ENCODE results near the gene MLIP. TPM values are rescaled to one million over a fixed set of nuclear protein-coding genes. Genes with fewer than 3 reads are reported as not detected.

MLIP gene
- polyA plus RNA-seq, 4 donors: 0.32 to 0.93 (median 0.48) TPM

DNA sequence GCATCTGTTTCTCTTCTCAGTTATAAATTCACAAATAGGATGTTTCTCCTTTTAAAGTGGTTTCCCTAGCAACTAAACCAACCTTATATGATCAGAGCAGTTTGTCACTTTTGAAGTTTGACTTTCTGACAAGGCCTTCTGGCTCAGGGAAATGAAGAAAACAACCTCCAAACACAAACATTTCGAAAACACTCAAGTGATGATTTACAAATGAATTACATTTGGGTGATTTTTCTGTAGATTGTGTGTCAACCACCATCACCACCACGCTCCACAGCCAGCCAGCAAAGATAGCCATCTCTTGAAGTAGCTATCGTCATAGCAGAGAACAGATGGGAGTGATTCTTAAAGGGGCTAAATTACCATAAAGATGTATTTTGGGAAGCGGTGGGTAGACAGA is 16.5 kb upstream of the MLIP start:
- no peak for DNase-seq (ENCODE audit: low read depth in 4 of 4, low spot score in 2 of 4)

DNA sequence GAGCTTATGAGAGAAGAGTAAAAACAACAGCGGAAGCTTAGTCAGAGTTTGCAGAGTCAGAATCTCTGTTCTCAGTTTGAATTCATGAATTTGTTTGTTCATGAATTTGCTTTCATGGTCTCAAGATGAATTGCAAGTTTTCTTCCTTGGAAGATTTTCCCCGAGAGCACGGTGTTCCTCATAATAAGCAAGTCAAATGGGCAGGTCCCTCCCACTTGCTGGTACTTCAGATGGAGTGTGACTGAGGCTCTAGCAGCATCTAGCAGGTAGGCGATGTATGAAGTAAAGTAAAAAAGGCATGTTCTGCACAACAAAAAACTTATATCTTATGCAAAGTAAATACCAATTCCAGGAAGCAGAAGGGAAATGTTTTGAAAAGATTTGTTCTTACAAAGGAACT is 15.5 kb upstream of the MLIP start:
- no peak for DNase-seq (ENCODE audit: low read depth in 4 of 4, low spot score in 2 of 4)

DNA sequence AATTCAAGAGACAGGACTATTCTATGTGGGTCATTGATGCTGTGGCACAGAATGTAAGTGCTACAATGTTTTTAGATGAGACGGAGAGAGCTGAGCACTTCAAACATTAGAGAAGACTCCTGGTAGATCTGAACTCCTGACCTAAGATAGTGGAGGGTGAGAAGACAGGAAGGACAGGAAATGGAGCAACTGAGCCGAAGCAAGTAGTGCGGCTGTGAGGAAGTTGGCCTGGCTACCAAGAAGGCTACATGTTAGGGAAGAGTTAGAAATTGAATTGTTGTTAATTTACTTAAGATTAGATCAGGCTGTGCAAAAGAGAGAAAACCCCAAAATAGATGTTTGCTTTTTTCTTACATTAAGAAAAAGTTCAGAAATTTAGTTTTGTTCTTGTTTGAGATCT is 14.4 kb upstream of the MLIP start:
- no peak for DNase-seq (ENCODE audit: low read depth in 4 of 4, low spot score in 2 of 4)

- no peak for DNase-seq (ENCODE audit: low read depth in 4 of 4, low spot score in 2 of 4)
Measured at GRCh38 chr6:54097753-54098152, 13.5 kb upstream of the MLIP start.

DNA sequence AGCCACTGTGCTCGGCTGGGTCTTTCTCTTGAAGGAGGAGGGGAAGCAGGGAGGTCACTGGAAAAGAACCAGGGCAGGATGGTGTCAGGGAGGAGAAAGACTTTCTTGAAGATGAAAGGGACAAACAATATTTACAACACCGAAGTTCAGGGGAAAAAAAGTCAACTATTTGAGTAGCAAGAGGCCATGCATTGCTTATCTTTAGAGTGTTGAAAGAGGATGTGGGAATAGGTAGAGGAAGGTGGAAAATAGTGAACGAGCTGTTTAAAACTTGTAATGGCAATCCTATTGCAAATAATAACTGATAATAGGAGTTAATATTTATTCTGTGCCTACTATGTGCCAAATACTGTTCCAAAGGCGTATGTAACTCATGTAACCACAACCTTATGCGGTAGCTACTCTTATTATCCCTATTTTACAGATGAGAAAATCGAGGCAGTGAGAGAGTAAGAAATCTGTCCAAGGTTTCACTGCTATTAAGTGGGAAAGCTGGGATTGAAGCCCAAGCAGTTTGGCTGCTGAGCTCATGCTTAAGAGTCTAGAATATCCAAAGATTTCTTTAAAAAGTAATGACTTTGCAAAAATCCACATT is 12.7 kb upstream of the MLIP start:
- no peak for DNase-seq (ENCODE audit: low read depth in 4 of 4, low spot score in 2 of 4)

GRCh38 chr6:54099225-54099624 is 12.0 kb upstream of the MLIP start:
- no peak for DNase-seq (ENCODE audit: low read depth in 4 of 4, low spot score in 2 of 4)

- no peak for DNase-seq (ENCODE audit: low read depth in 4 of 4, low spot score in 2 of 4)
Measured at GRCh38 chr6:54100411-54101006, 10.7 kb upstream of the MLIP start.

DNA sequence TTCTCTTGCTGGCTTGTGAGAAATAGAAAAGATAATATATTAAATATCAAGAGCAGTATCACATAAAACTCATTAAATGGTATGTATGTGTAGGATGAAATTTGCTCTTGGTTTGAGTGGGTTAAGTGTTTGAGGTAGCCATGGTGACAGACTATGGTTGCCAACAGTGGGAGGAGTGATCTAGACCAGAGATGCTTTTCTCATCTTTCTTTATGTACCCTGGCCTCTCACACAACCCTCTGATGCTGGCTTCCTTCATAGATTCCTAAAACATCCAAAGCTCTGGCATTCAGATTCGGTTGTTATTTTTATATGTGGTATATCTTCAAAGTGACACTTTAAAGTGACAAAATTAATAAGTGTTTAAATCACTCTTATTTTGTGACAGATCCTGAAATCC is 9.0 kb upstream of the MLIP start:
- DNase-seq (ENCODE audit: low read depth in 4 of 4, low spot score in 2 of 4): no peak

DNA sequence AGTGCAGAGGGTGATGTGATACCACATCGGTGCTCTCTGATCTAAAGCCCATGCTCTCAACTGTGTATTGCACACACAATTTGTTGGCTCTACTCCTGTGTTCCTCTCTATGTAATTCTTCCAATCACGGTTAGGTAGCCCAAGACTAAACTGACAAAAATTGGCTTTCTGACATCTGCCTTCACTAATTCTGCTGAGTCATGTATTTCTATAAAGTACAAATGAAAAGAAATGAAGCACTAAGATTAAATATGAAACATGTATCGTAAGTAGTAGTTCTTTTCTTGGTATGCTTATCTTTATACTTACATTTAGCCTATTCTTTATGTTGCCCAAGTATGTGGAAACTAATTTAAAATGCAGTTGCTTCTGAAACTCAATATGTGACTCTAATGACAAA is 7.7 kb upstream of the MLIP start:
- no peak for DNase-seq (ENCODE audit: low read depth in 4 of 4, low spot score in 2 of 4)

- DNase-seq (ENCODE audit: low read depth in 4 of 4, low spot score in 2 of 4): no peak
Measured at GRCh38 chr6:54106727-54107126, 4.5 kb upstream of the MLIP start.

DNA sequence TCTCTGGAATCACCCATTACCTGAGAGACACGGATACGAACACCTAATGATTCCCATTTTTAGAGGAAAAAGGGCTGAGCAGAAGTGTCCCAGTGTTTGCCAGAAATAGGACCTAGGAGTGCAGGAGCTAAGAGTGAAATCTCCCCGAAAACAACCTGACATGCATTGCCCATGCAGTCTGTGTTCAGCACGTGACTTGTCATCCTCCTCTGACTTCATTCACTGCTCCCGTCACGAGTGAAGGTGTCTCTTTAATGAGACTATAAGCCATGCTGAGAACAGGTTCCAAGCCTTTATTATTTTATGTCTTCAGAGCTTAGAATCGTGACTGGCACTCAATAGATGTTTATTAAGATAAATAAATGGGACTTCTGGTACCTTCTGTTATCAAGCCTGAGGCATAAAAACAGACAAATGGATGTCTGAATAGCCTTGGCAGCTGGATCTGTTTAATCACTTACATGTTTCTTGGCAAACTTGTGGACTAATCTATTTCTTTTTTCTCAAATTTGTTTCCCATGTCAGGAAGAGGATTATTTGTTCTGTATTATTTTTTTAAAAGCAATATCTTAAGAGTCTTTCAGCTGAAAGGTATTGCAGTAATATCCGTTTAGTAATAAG is 3.7 kb upstream of the MLIP start:
- no peak for DNase-seq (ENCODE audit: low read depth in 4 of 4, low spot score in 2 of 4)

GRCh38 chr6:54108271-54108670 is 3.0 kb upstream of the MLIP start:
- no peak for DNase-seq (ENCODE audit: low read depth in 4 of 4, low spot score in 2 of 4)

DNA sequence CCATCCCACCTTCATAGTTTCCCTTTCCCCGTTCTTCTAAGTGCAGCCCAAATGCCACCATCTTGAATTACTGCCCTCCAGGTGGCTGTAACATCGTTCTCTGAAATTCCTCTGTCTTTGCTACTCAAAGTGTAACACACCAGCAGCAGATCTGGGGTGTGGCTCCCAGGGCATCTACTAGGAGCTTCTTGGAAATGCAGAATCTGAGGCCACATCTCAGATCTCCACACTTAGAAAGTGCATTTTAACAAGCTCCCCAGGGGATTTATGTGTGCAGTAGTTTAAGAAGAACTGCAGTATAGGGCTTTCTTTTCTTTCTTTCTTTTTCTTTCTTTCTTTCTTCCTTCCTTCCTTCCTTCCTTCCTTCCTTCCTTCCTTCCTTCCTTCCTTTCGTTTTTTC is 1.7 kb upstream of the MLIP start:
- no peak for DNase-seq (ENCODE audit: low read depth in 4 of 4, low spot score in 2 of 4)

- no peak for DNase-seq (ENCODE audit: low read depth in 4 of 4, low spot score in 2 of 4)
Measured at GRCh38 chr6:54112151-54112650, 958 bp downstream of the MLIP start.

GRCh38 chr6:54114991-54115390 is 3.7 kb downstream of the MLIP start:
- DNase-seq (ENCODE audit: low read depth in 4 of 4, low spot score in 2 of 4): no peak

DNA sequence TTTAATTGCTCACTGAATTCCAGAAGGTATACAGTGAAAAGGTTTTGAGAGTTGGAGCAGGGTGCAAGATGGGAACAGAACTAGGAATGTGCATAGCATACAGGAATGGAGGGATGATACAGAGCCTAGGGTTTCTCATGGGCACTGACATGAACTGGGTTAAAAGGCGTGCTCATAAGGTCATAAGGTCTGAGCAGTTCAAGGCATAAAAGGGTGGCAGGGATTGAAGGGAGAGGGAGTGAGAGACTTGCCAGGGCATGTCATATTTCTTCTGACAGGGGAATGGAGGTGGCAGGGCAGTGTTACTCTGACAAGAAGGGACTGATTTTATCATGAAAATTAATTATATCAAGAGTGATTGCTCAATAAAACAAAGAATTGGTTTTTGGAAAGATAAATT is 4.7 kb downstream of the MLIP start:
- no peak for DNase-seq (ENCODE audit: low read depth in 4 of 4, low spot score in 2 of 4)

- DNase-seq (ENCODE audit: low read depth in 4 of 4, low spot score in 2 of 4): no peak
Measured at GRCh38 chr6:54118117-54118516, 6.9 kb downstream of the MLIP start.

DNA sequence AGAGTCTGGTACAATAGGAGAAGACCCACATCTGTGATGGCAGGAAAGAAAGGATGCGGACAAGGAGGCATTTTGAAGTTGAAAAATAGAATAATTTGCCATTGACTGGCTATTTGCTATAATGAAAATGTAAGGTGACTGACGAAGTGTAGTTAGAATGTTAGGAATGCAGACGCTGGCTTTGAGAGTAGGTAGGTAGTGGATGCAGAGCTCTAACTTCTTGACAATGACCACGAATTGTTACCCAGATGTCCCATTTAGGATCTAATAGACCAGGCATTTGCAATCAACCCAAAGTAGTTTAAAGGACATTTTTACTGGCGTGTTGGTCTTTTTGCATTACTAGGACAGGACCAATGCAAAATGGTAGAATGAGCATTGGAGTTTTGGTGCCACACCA is 14.2 kb downstream of the MLIP start:
- DNase-seq (ENCODE audit: low read depth in 4 of 4, low spot score in 2 of 4): no peak

- no peak for DNase-seq (ENCODE audit: low read depth in 4 of 4, low spot score in 2 of 4)
Measured at GRCh38 chr6:54130179-54130578, 18.9 kb downstream of the MLIP start.

DNA sequence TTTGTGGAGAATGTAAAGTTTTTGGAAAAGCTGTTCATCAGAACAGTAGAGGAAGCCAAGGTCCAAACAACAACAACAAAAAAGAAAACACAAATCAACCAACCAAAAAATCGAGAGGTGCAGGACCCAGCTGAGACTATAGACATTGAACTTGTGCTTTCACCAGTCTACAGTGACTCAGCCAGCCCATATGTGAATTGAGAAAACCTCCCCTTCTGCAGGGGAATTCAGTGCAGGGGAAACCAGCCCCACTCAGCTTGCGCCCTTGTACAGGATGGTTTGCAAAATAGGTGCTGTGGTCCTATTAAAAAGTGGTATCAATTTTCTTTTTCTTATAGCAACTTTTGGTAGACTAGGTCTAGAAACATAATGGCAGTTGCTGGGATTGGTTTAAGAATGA is 21.3 kb downstream of the MLIP start:
- no peak for DNase-seq (ENCODE audit: low read depth in 4 of 4, low spot score in 2 of 4)

DNA sequence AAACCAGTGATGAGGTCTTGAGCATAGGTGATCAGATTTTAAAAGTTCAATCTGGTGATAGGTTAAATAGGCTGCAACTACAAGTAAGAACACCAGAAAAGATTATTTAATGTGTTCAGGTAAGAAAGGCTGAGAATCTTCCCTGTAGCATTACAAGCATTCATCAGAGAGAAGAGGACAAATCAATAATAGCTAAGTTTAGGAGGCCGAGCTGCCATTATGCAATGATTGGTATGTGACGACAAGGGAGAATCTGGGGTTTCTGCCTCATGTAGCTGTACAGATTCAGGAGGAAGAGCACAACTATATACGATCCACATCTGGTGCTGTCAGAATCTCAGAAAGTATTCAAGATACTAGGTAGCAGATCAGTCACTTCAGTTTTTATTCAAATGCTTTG is 21.9 kb downstream of the MLIP start:
- DNase-seq (ENCODE audit: low read depth in 4 of 4, low spot score in 2 of 4): no peak

GRCh38 chr6:54134935-54135334 is 23.7 kb downstream of the MLIP start:
- DNase-seq (ENCODE audit: low read depth in 4 of 4, low spot score in 2 of 4): no peak
